ENCODE results near the gene SLC35F2. TPM values are rescaled to one million over a fixed set of nuclear protein-coding genes. Genes with fewer than 3 reads are reported as not detected.
A peak's percentile ranks its signal among the peaks of the same experiment; 100 is the strongest.

SLC35F2 gene
- total RNA-seq, 3 donors from 2014 or later = 5.7 to 6.9 (median 5.8) TPM

DNA sequence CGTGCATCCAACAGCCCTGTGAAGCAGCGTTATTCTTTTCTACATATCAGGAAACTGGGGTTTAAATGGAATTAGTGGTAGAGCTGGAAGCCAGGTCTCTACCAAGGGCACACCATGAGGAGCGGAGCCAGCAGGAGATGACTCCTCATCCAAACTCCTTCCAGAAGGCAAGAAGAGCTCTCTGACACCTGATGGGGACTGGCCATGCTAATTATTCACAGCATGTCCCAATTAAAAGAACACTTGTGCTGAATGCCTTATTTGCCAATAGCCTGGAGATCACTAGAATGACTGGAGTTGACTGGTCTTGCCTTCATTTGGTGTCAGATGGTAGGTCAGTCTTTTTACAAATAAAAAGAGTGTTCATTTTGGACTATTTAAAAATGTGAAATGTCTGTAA, 113.9 kb downstream of the SLC35F2 start:
- intact Hi-C loops (cut with DNase I; ENCODE audit: low total_unique reads) = no loop called here
- no peak for DNase-seq (ENCODE audit: low spot score in 2 of 2)
- Histone ChIP-seq H3K9me3 (peaks cover 0 to 3% of the 10 kb centered on the region in 2 donors), H3K4me3 (no peak overlapping the region), H3K27ac (no peak overlapping the region), H3K4me1 (no peaks in the 10 kb centered on the region), H3K27me3 (no peaks in the 10 kb centered on the region), H3K36me3 (no peaks in the 10 kb centered on the region)
- TF ChIP-seq CTCF (IDR thresholded peaks at IDR 0.05) (no peak), POLR2A (IDR thresholded peaks at IDR 0.05) (no peak), POLR2AphosphoS5 (IDR thresholded peaks at IDR 0.05) (no peak)

- TF ChIP-seq POLR2AphosphoS5 (IDR thresholded peaks at IDR 0.05) (no peak), POLR2A (IDR thresholded peaks at IDR 0.05) (no peak), CTCF (IDR thresholded peaks at IDR 0.05) (no peak)
- intact Hi-C loops (cut with DNase I; ENCODE audit: low total_unique reads) = no loop called here
- no peak overlapping the region for H3K4me3 ChIP-seq
- no peak overlapping the region for H3K27ac ChIP-seq
- no peaks in the 10 kb centered on the region for H3K4me1 ChIP-seq
- H3K27me3 ChIP-seq = no peaks in the 10 kb centered on the region
- peaks cover 0 to 3% of the 10 kb centered on the region in 2 donors for H3K9me3 ChIP-seq
- no peaks in the 10 kb centered on the region for H3K36me3 ChIP-seq
- no peak for DNase-seq (ENCODE audit: low spot score in 2 of 2)
Observed at GRCh38 chr11:107743191-107743590, 115.4 kb downstream of the SLC35F2 start.

- Histone ChIP-seq H3K36me3 (no peaks in the 10 kb centered on the region), H3K4me1 (no peaks in the 10 kb centered on the region), H3K9me3 (peaks cover 0 to 3% of the 10 kb centered on the region in 2 donors), H3K27ac (no peak overlapping the region), H3K4me3 (no peak overlapping the region), H3K27me3 (no peaks in the 10 kb centered on the region)
- TF ChIP-seq POLR2A (IDR thresholded peaks at IDR 0.05) = no peak
- peak in 1 of 3 donors; percentile 10 for TF ChIP-seq CTCF (IDR thresholded peaks at IDR 0.05)
- no peak for TF ChIP-seq POLR2AphosphoS5 (IDR thresholded peaks at IDR 0.05)
- intact Hi-C loops (cut with DNase I; ENCODE audit: low total_unique reads) = no loop called here
- no peak for DNase-seq (ENCODE audit: low spot score in 2 of 2)
Observed at GRCh38 chr11:107741044-107741823, 117.4 kb downstream of the SLC35F2 start.

Other genes starting within 250 kb of the SLC35F2 start
- gene SLN, start 146.7 kb downstream of the SLC35F2 start, total RNA-seq = not detected
- 1 to 10 TPM in 2 of 3 donors, under 1 TPM in 1; 0.98 to 2.2 (median 1.0) TPM for gene RAB39A, start 69.7 kb upstream of the SLC35F2 start, total RNA-seq
- gene CUL5, start 150.1 kb upstream of the SLC35F2 start, total RNA-seq = 10 to 100 TPM; 25.9 to 34.4 (median 32.8) TPM

Measured in breast epithelium (tissue), 4 donors.